ENCODE measurements around the gene TM7SF3. TPM values are rescaled to one million over a fixed set of nuclear protein-coding genes. Genes with fewer than 3 reads are reported as not detected.

Gene TM7SF3, protein sequence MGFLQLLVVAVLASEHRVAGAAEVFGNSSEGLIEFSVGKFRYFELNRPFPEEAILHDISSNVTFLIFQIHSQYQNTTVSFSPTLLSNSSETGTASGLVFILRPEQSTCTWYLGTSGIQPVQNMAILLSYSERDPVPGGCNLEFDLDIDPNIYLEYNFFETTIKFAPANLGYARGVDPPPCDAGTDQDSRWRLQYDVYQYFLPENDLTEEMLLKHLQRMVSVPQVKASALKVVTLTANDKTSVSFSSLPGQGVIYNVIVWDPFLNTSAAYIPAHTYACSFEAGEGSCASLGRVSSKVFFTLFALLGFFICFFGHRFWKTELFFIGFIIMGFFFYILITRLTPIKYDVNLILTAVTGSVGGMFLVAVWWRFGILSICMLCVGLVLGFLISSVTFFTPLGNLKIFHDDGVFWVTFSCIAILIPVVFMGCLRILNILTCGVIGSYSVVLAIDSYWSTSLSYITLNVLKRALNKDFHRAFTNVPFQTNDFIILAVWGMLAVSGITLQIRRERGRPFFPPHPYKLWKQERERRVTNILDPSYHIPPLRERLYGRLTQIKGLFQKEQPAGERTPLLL
- polyA plus RNA-seq (2013, experiment 1 of 2): 38.6 TPM
- polyA plus RNA-seq (2013, experiment 2 of 2): 37.2 TPM

DNA sequence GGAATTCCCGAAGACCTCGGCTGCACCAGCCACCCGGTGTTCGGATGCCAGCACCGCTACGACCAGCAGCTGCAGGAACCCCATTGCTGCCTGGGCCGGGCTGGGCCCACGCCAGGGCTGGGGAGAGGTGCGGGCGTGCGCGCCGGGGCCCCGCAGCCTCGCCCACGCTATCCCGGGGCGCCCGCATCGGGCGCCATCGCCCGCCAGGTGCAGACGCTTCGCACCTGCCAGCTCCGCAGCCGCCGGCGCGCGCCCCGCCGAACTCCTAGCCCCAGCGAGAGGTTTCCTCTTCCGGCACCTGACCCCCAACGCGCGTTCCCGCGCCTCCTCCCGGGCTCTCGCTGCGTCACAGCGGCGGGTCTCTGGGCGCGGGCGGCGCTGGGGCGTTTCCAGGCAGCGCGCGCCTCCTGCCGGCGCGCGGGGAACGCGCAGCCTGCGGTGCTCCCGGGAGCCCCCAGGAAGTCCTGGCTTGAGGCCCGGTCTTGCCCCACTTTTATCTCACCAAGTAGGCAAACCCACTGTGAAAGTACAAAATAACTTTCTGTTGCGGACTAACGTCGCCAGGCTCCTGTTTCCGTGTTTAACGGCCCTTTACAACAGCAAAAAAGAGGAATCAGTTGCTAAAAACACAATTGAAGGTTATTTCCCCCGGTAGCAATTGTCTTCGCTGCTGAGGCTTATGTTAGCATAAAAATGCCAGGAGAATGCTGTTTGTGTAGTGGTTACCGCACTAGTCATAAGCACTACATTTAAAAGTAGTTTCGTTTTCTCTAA is at the start of gene TM7SF3:
TM7SF3 (minus strand) TSS at position 300 of the 774 bp plus-strand sequence; CDS start at position 84, 216 bp downstream.
- H3K79me1 ChIP-seq (ENCODE audit: low read depth, low read length): peaks cover 2% of the 10 kb centered on the region

DNA sequence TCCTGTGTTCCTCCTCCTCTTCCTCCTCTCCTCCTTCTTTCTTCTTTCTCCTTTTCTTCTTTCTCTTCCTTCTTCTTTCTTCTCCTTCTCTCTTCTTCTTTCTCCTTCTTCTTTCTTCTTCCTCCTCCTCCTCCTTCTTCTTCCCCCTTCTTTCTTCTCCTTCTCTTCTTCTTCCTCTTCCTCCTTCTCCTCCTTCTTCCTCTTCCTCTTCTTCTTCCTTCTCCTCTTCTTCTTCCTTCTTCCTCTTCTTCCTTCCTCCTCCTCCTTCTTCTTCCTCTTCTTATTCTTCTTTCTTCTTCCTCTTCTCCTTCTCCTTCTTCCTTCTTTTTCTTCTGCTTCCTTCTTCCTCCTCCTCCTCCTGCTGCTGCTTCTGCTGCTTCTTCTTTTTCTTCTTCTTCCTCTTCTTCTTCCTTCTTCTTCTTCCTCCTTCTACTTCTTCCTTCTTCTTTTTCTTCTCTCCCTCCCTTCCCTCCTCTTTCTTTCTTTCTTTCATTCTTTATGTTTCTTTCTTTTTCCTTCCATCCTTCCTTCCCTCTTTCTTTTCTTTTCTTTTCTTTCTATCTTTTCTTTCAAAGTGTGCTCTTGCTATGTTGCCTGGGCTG is 49.2 kb upstream of the TM7SF3 start:
- Histone ChIP-seq H3K4me2 (ENCODE audit: insufficient read depth, low read length, poor library complexity, severe bottlenecking) (no peak overlapping the region), H3K27ac (replicated peaks; ENCODE audit: low read length) (no peak overlapping the region), H3K9ac (ENCODE audit: low read depth, low read length, poor library complexity) (no peak overlapping the region), H3K79me1 (ENCODE audit: low read depth, low read length) (no peaks in the 10 kb centered on the region), H3K36me3 (replicated peaks in 1 of 2; ENCODE audit: control insufficient read depth in 2 of 2, insufficient read depth in 2 of 2, low read length in 2 of 2) (no peaks in the 10 kb centered on the region), H3K14ac (ENCODE audit: low read length) (no peak overlapping the region), H3K4me3 (ENCODE audit: low read length in 2 of 2) (no peak overlapping the region), H2BK5ac (ENCODE audit: low read length) (no peak overlapping the region), H2BK12ac (ENCODE audit: low read length) (no peak overlapping the region), H3K27me3 (ENCODE audit: control insufficient read depth in 3 of 3, insufficient read depth in 3 of 3, low read depth in 1 of 3, low read length in 3 of 3) (no peaks in the 10 kb centered on the region), H3K4ac (ENCODE audit: low read length) (no peak overlapping the region), H2BK15ac (ENCODE audit: low read length) (no peak overlapping the region), H4K91ac (ENCODE audit: low read depth, low read length, poor library complexity) (no peak overlapping the region), H3K4me1 (ENCODE audit: control insufficient read depth in 2 of 2, insufficient read depth in 1 of 2, low read depth in 1 of 2, low read length in 2 of 2) (no peaks in the 10 kb centered on the region), H3K23ac (ENCODE audit: low read depth, low read length, poor library complexity) (no peak overlapping the region), H3K18ac (ENCODE audit: low read length) (no peak overlapping the region), H2AK5ac (ENCODE audit: low read depth, low read length) (no peak overlapping the region), H3K9me3 (replicated peaks in 1 of 2; ENCODE audit: control insufficient read depth in 2 of 2, insufficient read depth in 1 of 2, low read depth in 1 of 2, low read length in 2 of 2) (no peaks in the 10 kb centered on the region), H2AFZ (ENCODE audit: low read length) (no peak overlapping the region), H4K8ac (ENCODE audit: low read depth, low read length) (no peak overlapping the region), H2BK120ac (ENCODE audit: low read depth, low read length) (no peak overlapping the region)
- no peak for DNase-seq (ENCODE audit: low spot score)

More for the DNA sequence above, at the start of gene TM7SF3:
- DNase-seq (ENCODE audit: low spot score): peak; percentile 87
- H3K4ac ChIP-seq (ENCODE audit: low read length): no peak within 1 kb of the TSS
- no peak within 1 kb of the TSS for H4K91ac ChIP-seq (ENCODE audit: low read depth, low read length, poor library complexity)
- peak within 1 kb of the TSS; percentile 47 for H2BK120ac ChIP-seq (ENCODE audit: low read depth, low read length)
- no peaks in the 10 kb centered on the region for H3K9me3 ChIP-seq (replicated peaks in 1 of 2; ENCODE audit: control insufficient read depth in 2 of 2, insufficient read depth in 1 of 2, low read depth in 1 of 2, low read length in 2 of 2)
- peaks cover 0 to 3% of the 10 kb centered on the region in 2 donors for H3K36me3 ChIP-seq (replicated peaks in 1 of 2; ENCODE audit: control insufficient read depth in 2 of 2, insufficient read depth in 2 of 2, low read length in 2 of 2)
- H3K4me2 ChIP-seq (ENCODE audit: insufficient read depth, low read length, poor library complexity, severe bottlenecking): peak within 1 kb of the TSS; percentile 65
- no peaks in the 10 kb centered on the region for H3K27me3 ChIP-seq (ENCODE audit: control insufficient read depth in 3 of 3, insufficient read depth in 3 of 3, low read depth in 1 of 3, low read length in 3 of 3)
- peak within 1 kb of the TSS; percentile 56 for H3K14ac ChIP-seq (ENCODE audit: low read length)
- WGBS, 2 donors (ENCODE audit: extremely low coverage in 2 of 2, insufficient read length in 2 of 2, insufficient replicate concordance in 1 of 2): no CpG with 5 or more reads among the region's 71 CpGs
- H4K8ac ChIP-seq (ENCODE audit: low read depth, low read length): no peak within 1 kb of the TSS
- peak within 1 kb of the TSS; percentile 95 for H2AFZ ChIP-seq (ENCODE audit: low read length)
- H3K9ac ChIP-seq (ENCODE audit: low read depth, low read length, poor library complexity): peak within 1 kb of the TSS; percentile 88
- H3K23ac ChIP-seq (ENCODE audit: low read depth, low read length, poor library complexity): peak within 1 kb of the TSS; percentile 37
- H2BK15ac ChIP-seq (ENCODE audit: low read length): no peak within 1 kb of the TSS
- no peak within 1 kb of the TSS for H2BK12ac ChIP-seq (ENCODE audit: low read length)
- H3K27ac ChIP-seq (replicated peaks; ENCODE audit: low read length): peak within 1 kb of the TSS; percentile 39
- peak within 1 kb of the TSS; percentile 90 to 92 for H3K4me3 ChIP-seq (ENCODE audit: low read length in 2 of 2)
- H2BK5ac ChIP-seq (ENCODE audit: low read length): no peak within 1 kb of the TSS
- H2AK5ac ChIP-seq (ENCODE audit: low read depth, low read length): no peak within 1 kb of the TSS
- peaks cover 0 to 22% of the 10 kb centered on the region in 2 donors for H3K4me1 ChIP-seq (ENCODE audit: control insufficient read depth in 2 of 2, insufficient read depth in 1 of 2, low read depth in 1 of 2, low read length in 2 of 2)
- peak within 1 kb of the TSS; percentile 93 for H3K18ac ChIP-seq (ENCODE audit: low read length)

DNA sequence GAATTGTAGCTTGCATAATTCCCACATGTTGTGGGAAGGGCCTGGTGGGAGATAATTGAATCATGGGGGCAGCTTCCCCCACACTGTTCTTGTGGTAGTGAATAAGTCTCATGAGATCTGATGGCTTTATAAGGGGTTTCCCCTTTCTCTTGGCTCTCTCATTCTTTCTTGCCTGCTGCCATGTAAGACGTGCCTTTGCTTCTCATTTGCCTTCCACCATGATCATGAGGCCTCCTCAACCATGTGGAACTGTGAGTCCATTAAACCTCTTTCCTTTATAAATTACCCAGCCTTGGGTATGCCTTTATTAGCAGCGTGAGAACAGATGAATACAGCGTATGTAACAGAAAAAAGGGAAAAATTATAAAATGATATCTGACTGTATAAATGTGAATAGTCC is 47.1 kb upstream of the TM7SF3 start:
- H2BK15ac ChIP-seq (ENCODE audit: low read length): no peak overlapping the region
- WGBS, 2 donors (ENCODE audit: extremely low coverage in 2 of 2, insufficient read length in 2 of 2, insufficient replicate concordance in 1 of 2): no CpG with 5 or more reads among the region's 3 CpGs
- no peaks in the 10 kb centered on the region for H3K9me3 ChIP-seq (replicated peaks in 1 of 2; ENCODE audit: control insufficient read depth in 2 of 2, insufficient read depth in 1 of 2, low read depth in 1 of 2, low read length in 2 of 2)
- H3K36me3 ChIP-seq (replicated peaks in 1 of 2; ENCODE audit: control insufficient read depth in 2 of 2, insufficient read depth in 2 of 2, low read length in 2 of 2): no peaks in the 10 kb centered on the region
- no peak overlapping the region for H2BK5ac ChIP-seq (ENCODE audit: low read length)
- H3K4ac ChIP-seq (ENCODE audit: low read length): no peak overlapping the region
- no peak overlapping the region for H3K4me2 ChIP-seq (ENCODE audit: insufficient read depth, low read length, poor library complexity, severe bottlenecking)
- H2AFZ ChIP-seq (ENCODE audit: low read length): no peak overlapping the region
- no peak overlapping the region for H3K27ac ChIP-seq (replicated peaks; ENCODE audit: low read length)
- H2BK12ac ChIP-seq (ENCODE audit: low read length): no peak overlapping the region
- H4K8ac ChIP-seq (ENCODE audit: low read depth, low read length): no peak overlapping the region
- H3K79me1 ChIP-seq (ENCODE audit: low read depth, low read length): no peaks in the 10 kb centered on the region
- no peak overlapping the region for H3K14ac ChIP-seq (ENCODE audit: low read length)
- no peak overlapping the region for H3K4me3 ChIP-seq (ENCODE audit: low read length in 2 of 2)
- H3K9ac ChIP-seq (ENCODE audit: low read depth, low read length, poor library complexity): no peak overlapping the region
- no peak overlapping the region for H4K91ac ChIP-seq (ENCODE audit: low read depth, low read length, poor library complexity)
- no peaks in the 10 kb centered on the region for H3K27me3 ChIP-seq (ENCODE audit: control insufficient read depth in 3 of 3, insufficient read depth in 3 of 3, low read depth in 1 of 3, low read length in 3 of 3)
- no peak overlapping the region for H2AK5ac ChIP-seq (ENCODE audit: low read depth, low read length)
- no peaks in the 10 kb centered on the region for H3K4me1 ChIP-seq (ENCODE audit: control insufficient read depth in 2 of 2, insufficient read depth in 1 of 2, low read depth in 1 of 2, low read length in 2 of 2)
- H3K23ac ChIP-seq (ENCODE audit: low read depth, low read length, poor library complexity): no peak overlapping the region
- H2BK120ac ChIP-seq (ENCODE audit: low read depth, low read length): no peak overlapping the region
- no peak overlapping the region for H3K18ac ChIP-seq (ENCODE audit: low read length)
- no peak for DNase-seq (ENCODE audit: low spot score)
